Chondrocyte (in vitro differentiated cells): ENCODE measurements around the gene GSK3B. TPM values are rescaled to one million over a fixed set of nuclear protein-coding genes. Genes with fewer than 3 reads are reported as not detected.

Experiments used
- DNase-seq: peaks from one replicate; pipeline ENCODE4 v3.0.0; 2021; ENCODE audit warnings: mixed read lengths, low spot score
- H3K27ac Mint-ChIP-seq: one replicate; pipeline ENCODE4 v1.8.0; 2021; ENCODE audit warnings: mild to moderate bottlenecking, moderate library complexity, mixed read lengths; ENCODE audit not compliant: unreplicated experiment
- H3K27me3 Mint-ChIP-seq: 2 replicates; pipeline ENCODE4 v1.8.0; 2021; ENCODE audit warnings: low read depth, mixed read lengths
- H3K36me3 Mint-ChIP-seq: 2 replicates; pipeline ENCODE4 v1.8.0; 2021; ENCODE audit warnings: low read depth, mixed read lengths
- H3K4me1 Mint-ChIP-seq: 2 replicates; pipeline ENCODE4 v1.8.0; 2021; ENCODE audit warnings: low read depth, mild to moderate bottlenecking, mixed read lengths
- H3K4me3 Mint-ChIP-seq: one replicate; pipeline ENCODE4 v1.8.0; 2021; ENCODE audit warnings: mild to moderate bottlenecking, moderate library complexity, mixed read lengths; ENCODE audit not compliant: unreplicated experiment
- H3K9me3 Mint-ChIP-seq: 2 replicates; pipeline ENCODE4 v1.8.0; 2021; ENCODE audit warnings: low read depth, mixed read lengths
- total RNA-seq: library from RNA; stranded (reverse); gene quantifications from 3 replicates; pipeline ENCODE4 v1.2.1, GENCODE V29; 2021
- TF ChIP-seq, protein P1 (sequence below): fragments of 200-600 bp; sonication (generic); IDR thresholded peaks from 2 replicates; pipeline ENCODE4 v1.5.0; 2021; ENCODE audit warnings: antibody characterized with exemption, mild to moderate bottlenecking, moderate library complexity

Gene GSK3B
- total RNA-seq, 1 donor from 2014 or later, result 73.0 TPM

DNA sequence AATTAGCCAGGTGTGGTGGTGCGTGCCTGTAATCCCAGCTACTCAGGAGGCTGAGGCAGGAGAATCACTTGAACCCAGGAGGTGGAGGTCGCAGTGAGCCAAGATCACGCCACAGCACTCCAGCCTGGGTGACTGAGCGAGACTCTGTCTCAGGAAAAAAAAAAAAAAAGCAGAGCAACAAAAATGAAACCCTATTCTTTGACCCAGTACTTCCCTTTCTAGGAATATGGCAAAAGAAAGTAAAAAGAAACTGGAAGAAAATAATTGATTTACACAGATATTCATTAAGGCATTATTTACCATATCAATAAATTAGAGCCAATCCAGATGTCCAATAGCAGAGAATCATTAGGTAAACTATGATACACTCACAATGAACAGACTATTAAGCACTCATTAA, 67.0 kb downstream of the GSK3B start:
- no peak overlapping the region for H3K4me3 Mint-ChIP-seq
- H3K4me1 Mint-ChIP-seq, result peaks cover 49% of the 10 kb centered on the region
- no peaks in the 10 kb centered on the region for H3K36me3 Mint-ChIP-seq
- no peak overlapping the region for H3K27ac Mint-ChIP-seq
- no peak for DNase-seq
- H3K27me3 Mint-ChIP-seq, result no peaks in the 10 kb centered on the region
- no peaks in the 10 kb centered on the region for H3K9me3 Mint-ChIP-seq
- TF ChIP-seq, protein P1, sequence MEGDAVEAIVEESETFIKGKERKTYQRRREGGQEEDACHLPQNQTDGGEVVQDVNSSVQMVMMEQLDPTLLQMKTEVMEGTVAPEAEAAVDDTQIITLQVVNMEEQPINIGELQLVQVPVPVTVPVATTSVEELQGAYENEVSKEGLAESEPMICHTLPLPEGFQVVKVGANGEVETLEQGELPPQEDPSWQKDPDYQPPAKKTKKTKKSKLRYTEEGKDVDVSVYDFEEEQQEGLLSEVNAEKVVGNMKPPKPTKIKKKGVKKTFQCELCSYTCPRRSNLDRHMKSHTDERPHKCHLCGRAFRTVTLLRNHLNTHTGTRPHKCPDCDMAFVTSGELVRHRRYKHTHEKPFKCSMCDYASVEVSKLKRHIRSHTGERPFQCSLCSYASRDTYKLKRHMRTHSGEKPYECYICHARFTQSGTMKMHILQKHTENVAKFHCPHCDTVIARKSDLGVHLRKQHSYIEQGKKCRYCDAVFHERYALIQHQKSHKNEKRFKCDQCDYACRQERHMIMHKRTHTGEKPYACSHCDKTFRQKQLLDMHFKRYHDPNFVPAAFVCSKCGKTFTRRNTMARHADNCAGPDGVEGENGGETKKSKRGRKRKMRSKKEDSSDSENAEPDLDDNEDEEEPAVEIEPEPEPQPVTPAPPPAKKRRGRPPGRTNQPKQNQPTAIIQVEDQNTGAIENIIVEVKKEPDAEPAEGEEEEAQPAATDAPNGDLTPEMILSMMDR, result no peak

DNA sequence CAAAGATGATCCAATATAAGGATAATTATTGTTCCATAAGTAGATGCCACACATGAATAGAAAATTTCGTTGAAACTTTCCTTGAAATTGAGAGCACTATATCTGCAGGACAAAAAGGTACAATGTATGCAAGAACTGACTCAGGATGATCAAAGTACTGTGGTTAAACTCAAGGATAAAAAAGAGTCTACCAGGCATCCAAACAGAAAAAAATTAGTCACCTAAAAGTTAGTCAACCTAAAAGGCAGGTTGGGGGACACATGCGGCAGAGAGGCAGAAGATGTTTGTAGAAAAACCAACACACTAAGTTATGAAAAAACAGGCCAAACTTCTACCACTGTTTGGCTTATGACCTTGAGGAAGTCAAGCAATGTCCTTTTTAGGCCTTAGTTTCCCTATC, 68.7 kb downstream of the GSK3B start:
- H3K4me1 Mint-ChIP-seq, result peaks cover 52% of the 10 kb centered on the region
- no peaks in the 10 kb centered on the region for H3K36me3 Mint-ChIP-seq
- H3K27ac Mint-ChIP-seq, result peak overlapping the region; percentile 55
- TF ChIP-seq, protein P1, result no peak
- no peaks in the 10 kb centered on the region for H3K9me3 Mint-ChIP-seq
- no peak overlapping the region for H3K4me3 Mint-ChIP-seq
- H3K27me3 Mint-ChIP-seq, result no peaks in the 10 kb centered on the region
- DNase-seq, result no peak

DNA sequence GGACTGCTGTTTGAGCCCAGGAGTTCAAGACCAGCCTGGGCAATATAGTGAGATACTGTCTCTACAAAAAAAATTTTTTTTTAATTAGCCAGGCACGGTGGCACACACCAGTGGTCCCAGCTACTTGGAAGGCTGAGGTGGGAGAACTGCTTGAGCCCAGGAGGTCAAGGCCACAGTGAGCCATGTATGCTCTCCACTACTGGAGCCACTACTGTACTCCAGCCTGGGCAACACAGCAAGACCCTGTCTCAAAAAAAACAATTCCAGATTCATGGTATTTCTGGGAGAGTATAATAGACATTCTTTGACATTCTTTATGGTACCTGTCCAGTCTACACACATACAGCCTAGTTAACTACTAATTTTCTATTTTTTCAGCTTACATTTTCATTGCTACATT, 70.1 kb downstream of the GSK3B start:
- Mint-ChIP-seq H3K27me3 (no peaks in the 10 kb centered on the region), H3K27ac (no peak overlapping the region), H3K9me3 (no peaks in the 10 kb centered on the region), H3K4me3 (no peak overlapping the region), H3K4me1 (peaks cover 50% of the 10 kb centered on the region), H3K36me3 (no peaks in the 10 kb centered on the region)
- TF ChIP-seq, protein P1, result no peak
- DNase-seq, result no peak

DNA sequence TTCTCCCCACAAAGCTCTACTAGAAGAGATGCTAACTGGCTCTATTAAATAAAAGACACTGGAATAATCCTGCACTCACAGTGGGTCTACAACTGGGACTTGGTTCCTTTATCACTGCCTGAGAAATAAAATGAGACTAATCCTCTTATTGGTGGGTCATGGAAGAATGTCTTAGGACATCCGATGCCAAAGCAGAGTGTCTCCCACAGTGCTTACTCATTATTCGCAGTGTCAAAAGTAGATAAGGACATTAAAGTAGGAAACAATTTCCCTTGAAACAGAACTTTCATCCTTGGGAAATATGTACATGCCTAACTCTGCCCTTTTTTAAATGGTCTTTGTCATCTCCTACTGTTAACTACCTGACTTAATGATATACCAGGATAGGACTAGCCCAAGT, 71.5 kb downstream of the GSK3B start:
- peak overlapping the region; percentile 2 for H3K27ac Mint-ChIP-seq
- no peak overlapping the region for H3K4me3 Mint-ChIP-seq
- H3K36me3 Mint-ChIP-seq, result no peaks in the 10 kb centered on the region
- peaks cover 50% of the 10 kb centered on the region for H3K4me1 Mint-ChIP-seq
- TF ChIP-seq, protein P1, result no peak
- no peaks in the 10 kb centered on the region for H3K9me3 Mint-ChIP-seq
- no peak for DNase-seq
- H3K27me3 Mint-ChIP-seq, result no peaks in the 10 kb centered on the region

DNA sequence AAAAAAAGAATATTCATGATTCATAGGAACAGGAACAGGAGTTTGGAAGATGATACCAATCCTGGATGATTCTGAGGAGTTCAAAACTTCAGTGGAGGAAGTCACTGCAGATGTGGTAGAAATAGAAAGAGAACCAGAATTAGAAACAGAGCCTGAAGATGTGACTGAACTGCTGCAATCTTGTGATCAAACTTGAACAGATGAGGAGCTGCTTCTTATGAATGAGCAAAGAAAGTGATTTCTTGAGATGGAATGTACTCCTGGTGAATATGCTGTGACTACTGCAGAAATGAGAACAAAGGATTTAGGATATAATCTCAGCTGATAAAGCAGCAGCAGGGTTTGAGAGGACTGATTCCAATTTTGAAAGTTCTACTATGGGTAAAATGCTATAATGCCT, 72.7 kb downstream of the GSK3B start:
- Mint-ChIP-seq H3K4me1 (peaks cover 56% of the 10 kb centered on the region), H3K4me3 (no peak overlapping the region), H3K36me3 (no peaks in the 10 kb centered on the region), H3K27ac (peak overlapping the region; percentile 71), H3K27me3 (no peaks in the 10 kb centered on the region), H3K9me3 (no peaks in the 10 kb centered on the region)
- no peak for DNase-seq
- TF ChIP-seq, protein P1, result no peak
